Glutamatergic neuron (in vitro differentiated cells): Measurements from ENCODE around the gene CPD. TPM values are rescaled to one million over a fixed set of nuclear protein-coding genes. Genes with fewer than 3 reads are reported as not detected.
"Not testable (repeated sequence)": the region's sequence is repeated elsewhere in the genome, so short reads cannot be mapped to it uniquely, and the experiment has no call there.

Experiments used
- DNase-seq: peaks from one replicate; pipeline ENCODE4 v3.0.0; 2022
- H3K27ac Mint-ChIP-seq: one replicate; pipeline ENCODE4 v1.8.0; 2020; ENCODE audit warnings: mild to moderate bottlenecking, mixed read lengths, inconsistent platforms; ENCODE audit not compliant: unreplicated experiment
- H3K27me3 Mint-ChIP-seq: one replicate; pipeline ENCODE4 v1.8.0; 2020; ENCODE audit warnings: mild to moderate bottlenecking, moderate library complexity, mixed read lengths, inconsistent platforms; ENCODE audit not compliant: unreplicated experiment
- H3K36me3 Mint-ChIP-seq: one replicate; pipeline ENCODE4 v1.8.0; 2020; ENCODE audit warnings: mild to moderate bottlenecking, mixed read lengths, inconsistent platforms; ENCODE audit not compliant: unreplicated experiment
- H3K4me1 Mint-ChIP-seq: one replicate; pipeline ENCODE4 v1.8.0; 2020; ENCODE audit warnings: mild to moderate bottlenecking, low read depth, mixed read lengths, inconsistent platforms; ENCODE audit not compliant: unreplicated experiment
- H3K4me3 Mint-ChIP-seq: one replicate; pipeline ENCODE4 v1.8.0; 2020; ENCODE audit warnings: mild to moderate bottlenecking, mixed read lengths, inconsistent platforms; ENCODE audit not compliant: unreplicated experiment
- H3K9me3 Mint-ChIP-seq: one replicate; pipeline ENCODE4 v1.8.0; 2020; ENCODE audit warnings: mild to moderate bottlenecking, moderate library complexity, mixed read lengths, inconsistent platforms; ENCODE audit not compliant: unreplicated experiment
- total RNA-seq: library from RNA; stranded (reverse); fragmentation: NEBNext Ultra II Directional; extraction: Animal tissue kit (Norgen Biotek cat#: 25700); gene quantifications from one replicate; pipeline ENCODE4 v1.2.1, GENCODE V29; 2021; ENCODE audit not compliant: unreplicated experiment
- TF ChIP-seq, protein P1 (sequence below): fragments of 200-600 bp; sonication (generic); IDR thresholded peaks from one replicate; pipeline ENCODE4 v1.5.0; 2021; ENCODE audit not compliant: partially characterized antibody, unreplicated experiment

Gene CPD
- total RNA-seq, 1 donor from 2014 or later, result 29.8 TPM

DNA sequence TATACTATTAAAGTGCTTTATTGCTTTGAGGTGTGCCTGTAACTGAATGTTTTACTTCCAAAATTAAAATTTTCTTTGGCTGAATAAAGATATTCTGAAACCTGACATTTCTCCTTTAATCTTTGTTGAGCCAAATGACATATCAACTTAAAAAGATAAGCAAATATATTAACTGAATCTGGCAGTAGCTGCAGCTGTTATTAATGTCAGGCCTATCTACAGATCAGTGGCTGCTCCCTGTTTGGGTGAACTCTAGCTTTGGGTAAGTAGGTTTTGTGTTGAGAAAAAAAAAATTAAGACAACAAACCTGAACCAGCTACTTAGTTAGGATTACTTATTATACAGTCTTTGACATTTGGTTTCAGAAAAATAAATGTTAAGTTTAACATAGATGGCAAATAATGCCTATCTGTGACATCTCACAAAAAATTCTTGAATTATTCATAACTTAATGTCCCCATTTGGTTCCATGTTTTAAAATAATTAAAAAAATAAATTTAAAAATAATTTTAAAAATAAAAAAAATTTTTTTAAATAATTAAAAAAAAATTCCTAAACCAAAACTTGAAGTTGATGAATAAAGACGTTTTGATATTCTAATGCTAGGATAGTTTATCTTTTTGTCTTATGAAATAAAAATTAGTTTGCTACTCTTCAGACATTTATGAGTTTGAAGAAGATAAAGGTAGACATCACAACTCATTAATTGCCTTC is 19.8 kb downstream of the CPD start:
- no peak for DNase-seq
- TF ChIP-seq, protein P1, sequence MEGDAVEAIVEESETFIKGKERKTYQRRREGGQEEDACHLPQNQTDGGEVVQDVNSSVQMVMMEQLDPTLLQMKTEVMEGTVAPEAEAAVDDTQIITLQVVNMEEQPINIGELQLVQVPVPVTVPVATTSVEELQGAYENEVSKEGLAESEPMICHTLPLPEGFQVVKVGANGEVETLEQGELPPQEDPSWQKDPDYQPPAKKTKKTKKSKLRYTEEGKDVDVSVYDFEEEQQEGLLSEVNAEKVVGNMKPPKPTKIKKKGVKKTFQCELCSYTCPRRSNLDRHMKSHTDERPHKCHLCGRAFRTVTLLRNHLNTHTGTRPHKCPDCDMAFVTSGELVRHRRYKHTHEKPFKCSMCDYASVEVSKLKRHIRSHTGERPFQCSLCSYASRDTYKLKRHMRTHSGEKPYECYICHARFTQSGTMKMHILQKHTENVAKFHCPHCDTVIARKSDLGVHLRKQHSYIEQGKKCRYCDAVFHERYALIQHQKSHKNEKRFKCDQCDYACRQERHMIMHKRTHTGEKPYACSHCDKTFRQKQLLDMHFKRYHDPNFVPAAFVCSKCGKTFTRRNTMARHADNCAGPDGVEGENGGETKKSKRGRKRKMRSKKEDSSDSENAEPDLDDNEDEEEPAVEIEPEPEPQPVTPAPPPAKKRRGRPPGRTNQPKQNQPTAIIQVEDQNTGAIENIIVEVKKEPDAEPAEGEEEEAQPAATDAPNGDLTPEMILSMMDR, result no peak
- H3K9me3 Mint-ChIP-seq, result peaks cover 2% of the 10 kb centered on the region
- peaks cover 7% of the 10 kb centered on the region for H3K4me1 Mint-ChIP-seq
- H3K27ac Mint-ChIP-seq, result no peak overlapping the region
- no peak overlapping the region for H3K4me3 Mint-ChIP-seq
- no peaks in the 10 kb centered on the region for H3K27me3 Mint-ChIP-seq
- H3K36me3 Mint-ChIP-seq, result no peaks in the 10 kb centered on the region

- DNase-seq, result no peak
Observed at GRCh38 chr17:30401097-30401496, 22.4 kb downstream of the CPD start.

DNA sequence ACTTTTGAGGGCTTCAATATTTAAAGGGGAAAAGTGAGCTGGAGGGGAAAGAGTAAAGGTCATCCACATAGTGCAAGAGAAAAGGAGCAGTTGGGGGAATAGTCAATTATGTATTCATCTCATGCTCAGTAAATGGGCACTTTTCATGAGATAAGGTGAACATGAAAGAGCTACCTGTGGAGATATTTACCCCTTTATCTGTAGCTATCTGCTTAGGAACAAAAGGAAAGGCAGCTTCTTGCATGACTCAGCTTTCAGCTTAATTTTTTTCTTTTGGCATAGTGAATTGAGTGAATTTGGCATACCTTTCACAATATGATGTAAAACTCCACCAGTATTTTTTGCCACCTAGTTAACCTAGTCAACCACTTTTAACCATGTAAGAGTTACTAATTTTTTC is 26.4 kb downstream of the CPD start:
- Mint-ChIP-seq H3K4me1 (no peaks in the 10 kb centered on the region), H3K36me3 (no peaks in the 10 kb centered on the region), H3K27ac (no peak overlapping the region), H3K4me3 (no peak overlapping the region), H3K9me3 (peaks cover 4% of the 10 kb centered on the region), H3K27me3 (peaks cover 4% of the 10 kb centered on the region)
- DNase-seq, result no peak
- TF ChIP-seq, protein P1, result no peak

More at GRCh38 chr17:30401097-30401496, 22.4 kb downstream of the CPD start:
- Mint-ChIP-seq H3K27ac (no peak overlapping the region), H3K27me3 (no peaks in the 10 kb centered on the region), H3K4me3 (no peak overlapping the region), H3K36me3 (no peaks in the 10 kb centered on the region), H3K4me1 (no peaks in the 10 kb centered on the region), H3K9me3 (peaks cover 2% of the 10 kb centered on the region)
- TF ChIP-seq, protein P1, result no peak

GRCh38 chr17:30410627-30411026 is 31.9 kb downstream of the CPD start:
- H3K4me3 Mint-ChIP-seq, H3K9me3 Mint-ChIP-seq, H3K36me3 Mint-ChIP-seq, DNase-seq, H3K27me3 Mint-ChIP-seq, H3K27ac Mint-ChIP-seq, H3K4me1 Mint-ChIP-seq: not testable (repeated sequence)

- H3K4me3 Mint-ChIP-seq, H3K9me3 Mint-ChIP-seq, H3K27me3 Mint-ChIP-seq, DNase-seq, H3K36me3 Mint-ChIP-seq, H3K27ac Mint-ChIP-seq, H3K4me1 Mint-ChIP-seq: not testable (repeated sequence)
Observed at GRCh38 chr17:30412008-30412496, 33.3 kb downstream of the CPD start.

- DNase-seq, result no peak
- Mint-ChIP-seq H3K27me3 (peaks cover 3% of the 10 kb centered on the region), H3K36me3 (peaks cover 3% of the 10 kb centered on the region), H3K4me3 (no peak overlapping the region), H3K4me1 (no peaks in the 10 kb centered on the region), H3K9me3 (peaks cover 4% of the 10 kb centered on the region), H3K27ac (no peak overlapping the region)
- TF ChIP-seq, protein P1, result no peak
Observed at GRCh38 chr17:30413109-30413508, 34.4 kb downstream of the CPD start.
